Measurements from ENCODE around the gene PEAK3. TPM values are rescaled to one million over a fixed set of nuclear protein-coding genes. Genes with fewer than 3 reads are reported as not detected.

The PEAK3 gene
- total and polyA plus RNA-seq, 10 of the 15 experiments (the other 5 are each of a cell fraction or from before 2014, with no cell fraction given): 0.03 to 0.10 (median 0.05) TPM; not detected in 7

- FAIRE-seq (no peak), DNase-seq (ENCODE audit: low read depth, low spot score) (no peak), ATAC-seq (no peak)
- Histone ChIP-seq H4K20me1 (ENCODE audit: control insufficient read depth, insufficient read depth) (peaks cover 8% of the 10 kb centered on the region; the same call in 1 of the 2 replicates), H3K79me2 (ENCODE audit: control insufficient read depth, insufficient read depth, low read length) (peaks cover 49% of the 10 kb centered on the region), H3K4me1 (ENCODE audit: control insufficient read depth, insufficient read depth, low read length) (peaks cover 15% of the 10 kb centered on the region), H2AFZ (ENCODE audit: control insufficient read depth, low read depth, low read length) (peak overlapping the region; percentile 81), H3K4me3 (peak overlapping the region; percentile 81), H3K9me3 (replicated peaks; ENCODE audit: control insufficient read depth, insufficient read depth, low read length) (no peaks in the 10 kb centered on the region), H3K9ac (ENCODE audit: control insufficient read depth, insufficient read depth, low read length) (peak overlapping the region; percentile 66), H3K27ac (ENCODE audit: control insufficient read depth, insufficient read depth) (peak overlapping the region; percentile 42; the same call in 1 of the 2 replicates), H3K36me3 (ENCODE audit: control insufficient read depth in 2 of 2, insufficient read depth in 2 of 2, low read length in 1 of 2) (peaks cover 0 to 12% of the 10 kb centered on the region in 2 experiments), H3K27me3 (replicated peaks in 1 of 2; ENCODE audit: control insufficient read depth in 2 of 2, insufficient read depth in 2 of 2, low read length in 1 of 2) (no peaks in the 10 kb centered on the region), H3K4me2 (ENCODE audit: control insufficient read depth, insufficient read depth) (peak overlapping the region; percentile 44; the same call in 1 of the 2 replicates)
- BruUV-seq (replicated peaks): no TSS peak
- ChIA-PET CTCF (no interaction called here), RAD21 (ENCODE audit: unreplicated experiment) (no interaction called here), POLR2A (no interaction called here), SMC1A (ENCODE audit: uncharacterized antibody, unreplicated experiment) (no interaction called here)
- under 1% methylated on average over 12 of the region's 19 CpGs for WGBS (ENCODE audit: insufficient coverage, insufficient replicate concordance, low lambda C conversion rate, missing lambda C conversion rate)
- intact Hi-C loops (cut with micrococcal nuclease; ENCODE audit: unreplicated experiment): loop anchor here (5.0 to 10.0 kb wide), 2 partner anchors 102 to 174 kb away; partner anchors contain the start of genes IZUMO4 and MOB3A
- in situ Hi-C loops (cut with MboI): no loop called here
- TF ChIP-seq TCF3 (IDR thresholded peaks at IDR 0.05; ENCODE audit: borderline replicate concordance, insufficient read depth, low read depth, low read length) (0 out of 2 replicates have a peak, but pooled peaks have one; percentile 31), NRF1 (conservative IDR thresholded peaks at IDR 0.05; ENCODE audit: low read depth, low read length) (no peak), MEF2B (IDR thresholded peaks at IDR 0.05; ENCODE audit: partially characterized antibody, poor library complexity, severe bottlenecking) (peak; percentile 31), IKZF1 (conservative IDR thresholded peaks at IDR 0.05) (peak; percentile 45; the same call in 1 of the 2 replicates), SIX5 (IDR thresholded peaks at IDR 0.05; ENCODE audit: low read depth, low read length, severe bottlenecking) (no peak), RB1 (IDR thresholded peaks at IDR 0.05; ENCODE audit: borderline replicate concordance) (peak; percentile 23; the same call in 1 of the 2 replicates), EGR1 (IDR thresholded peaks at IDR 0.05; ENCODE audit: borderline replicate concordance in 1 of 2, low read depth in 2 of 2, low read length in 2 of 2) (peak in 1 of 2 experiments; percentile 97; a peak in 2 of 3 replicates)
Observed at GRCh38 chr19:2268861-2269243, 13.1 kb downstream of the PEAK3 start.
